Stimulated activated CD8-positive, alpha-beta memory T cell treated with anti-CD3 and anti-CD28 coated beads, Interleukin-12 subunit alpha, Interleukin-12 subunit beta, amount 100 ng/mL, for 24 hours (primary cell): Measurements from ENCODE around the gene CPVL.

ENCODE experiments used
- DNase-seq: peaks from one replicate; pipeline ENCODE4 v3.0.0-alpha.2; 2020; ENCODE audit errors: extremely low read depth

CPVL gene

DNA sequence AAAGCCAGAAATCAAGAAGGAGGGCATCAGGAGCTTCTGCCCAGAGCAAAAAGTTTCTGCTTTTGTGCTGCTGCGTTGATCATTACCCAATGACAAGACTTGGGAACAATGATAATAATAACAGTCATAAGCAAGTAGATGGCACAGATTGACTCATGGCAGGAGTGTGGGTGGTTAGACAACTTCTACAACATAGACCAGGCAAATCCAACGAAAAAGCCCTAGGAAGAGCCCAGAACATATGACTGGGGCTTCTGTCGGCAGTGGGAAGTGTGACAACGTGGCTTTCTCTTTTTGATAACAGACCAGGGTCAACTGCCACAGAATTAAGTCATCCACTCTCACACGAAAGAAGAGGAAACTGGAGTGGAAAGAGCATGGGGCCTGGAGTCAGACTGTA is 102.8 kb downstream of the CPVL start:
- no peak for DNase-seq

DNA sequence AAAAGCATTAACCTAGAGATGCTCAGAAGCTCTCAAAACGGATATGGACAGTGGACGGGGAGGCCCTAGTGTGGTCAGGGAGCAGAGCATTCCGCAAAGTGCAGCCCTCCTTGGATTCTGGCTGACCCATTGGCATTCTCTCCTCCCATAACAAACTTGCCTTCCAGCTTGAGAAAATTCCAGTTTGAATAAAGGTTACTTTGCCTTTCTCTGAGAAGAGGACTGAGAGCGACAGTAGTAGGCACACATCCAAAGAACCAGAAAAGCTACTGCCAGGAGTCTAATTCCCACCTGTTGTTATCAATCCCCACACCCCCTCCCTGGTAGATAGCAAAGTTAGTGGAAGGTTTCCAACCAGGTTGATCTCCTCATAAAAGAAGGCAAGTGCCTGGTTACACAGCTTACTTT is 103.5 kb downstream of the CPVL start:
- DNase-seq: no peak

DNA sequence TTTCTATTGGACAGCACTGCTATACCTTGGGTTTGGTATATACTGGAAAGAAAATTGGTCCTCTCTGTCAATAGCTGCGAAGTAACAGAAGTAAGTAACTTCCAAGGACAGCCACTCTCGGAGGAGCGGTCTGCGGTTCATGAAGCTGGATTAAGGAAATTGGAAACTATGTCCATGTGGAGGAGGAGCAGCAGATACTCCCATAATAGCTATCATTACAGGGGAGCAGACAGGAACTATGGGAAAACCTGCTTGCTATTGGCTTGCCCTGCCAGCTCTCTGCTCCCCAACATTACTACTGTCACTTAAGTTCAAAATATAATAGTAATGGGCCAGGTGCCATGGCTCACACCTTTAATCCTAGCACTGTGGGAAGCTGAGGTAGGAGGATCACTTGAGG is 104.3 kb downstream of the CPVL start:
- no peak for DNase-seq

- no peak for DNase-seq
Measured at GRCh38 chr7:29040579-29040925, 105.8 kb downstream of the CPVL start.

DNA sequence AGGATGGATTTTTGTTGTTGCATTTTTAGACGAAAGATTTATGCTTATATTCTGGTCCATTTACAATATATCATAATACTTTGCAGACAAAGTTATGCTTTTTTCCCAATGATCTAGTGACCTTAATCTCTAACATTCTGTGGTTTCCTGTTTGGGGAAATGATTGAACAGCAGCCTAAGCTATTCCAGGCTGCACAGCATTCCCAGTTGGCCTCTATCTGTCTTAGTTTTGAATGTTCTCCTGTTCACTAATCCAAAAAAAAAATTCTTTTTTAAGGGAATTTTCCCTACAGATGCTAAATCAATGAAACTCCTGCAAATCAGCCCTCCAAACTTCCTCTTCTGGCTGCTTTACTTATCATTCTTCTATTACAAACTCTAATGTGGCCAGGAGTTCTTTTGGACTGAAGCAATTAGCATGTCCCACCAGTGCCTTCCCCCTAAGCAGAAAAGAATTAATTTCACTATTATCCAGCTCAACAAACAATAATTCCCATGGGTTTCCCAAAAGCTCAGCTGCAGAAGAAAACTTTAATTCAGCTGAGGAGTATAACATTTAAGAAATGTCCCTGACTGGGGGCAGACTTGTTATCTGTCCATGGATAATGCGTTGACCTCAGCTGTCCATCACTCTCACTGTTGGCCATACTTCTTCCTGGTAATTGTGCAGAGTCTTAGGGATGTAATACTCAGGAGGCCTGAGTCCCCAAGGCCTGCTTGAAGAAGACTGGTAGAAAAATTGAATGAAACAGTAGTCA is 106.3 kb downstream of the CPVL start:
- DNase-seq: no peak

- no peak for DNase-seq
Measured at GRCh38 chr7:29038463-29038862, 107.9 kb downstream of the CPVL start.

DNA sequence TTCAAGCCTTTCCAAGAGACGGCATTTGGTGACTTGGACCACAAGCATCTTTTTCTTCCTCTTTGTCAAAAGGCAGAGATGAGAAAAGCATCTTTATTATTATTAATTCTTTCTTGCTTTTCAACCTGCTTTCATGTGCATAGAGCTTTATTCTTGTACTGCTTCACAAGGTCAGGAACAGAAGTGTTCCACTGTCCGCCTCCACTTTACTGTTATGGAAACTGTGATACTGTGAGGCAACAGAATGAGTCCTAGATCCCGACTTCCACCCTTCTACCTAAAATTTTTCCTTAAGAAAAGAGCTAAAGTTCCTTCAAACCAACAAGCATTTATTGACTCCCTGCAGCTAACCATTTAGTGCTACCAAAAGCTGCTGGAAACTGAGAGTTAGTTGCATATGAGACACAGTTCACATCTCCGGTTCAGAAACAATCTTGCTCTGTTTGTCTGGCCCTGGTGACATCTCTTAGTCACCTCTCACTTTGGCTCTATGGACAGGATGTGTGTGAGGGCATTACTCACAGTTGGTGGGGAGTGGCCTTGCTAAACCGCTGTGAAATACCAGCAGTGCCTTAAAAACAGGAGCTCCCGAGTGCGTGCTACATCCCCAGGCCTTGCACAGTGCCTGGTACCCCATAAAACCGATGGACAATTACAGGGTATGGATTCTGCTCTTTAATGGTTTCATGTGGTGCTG is 111.1 kb downstream of the CPVL start:
- DNase-seq: no peak

- DNase-seq: no peak
Measured at GRCh38 chr7:29033584-29033983, 112.8 kb downstream of the CPVL start.

GRCh38 chr7:29032146-29032545 is 114.2 kb downstream of the CPVL start:
- DNase-seq: no peak

DNA sequence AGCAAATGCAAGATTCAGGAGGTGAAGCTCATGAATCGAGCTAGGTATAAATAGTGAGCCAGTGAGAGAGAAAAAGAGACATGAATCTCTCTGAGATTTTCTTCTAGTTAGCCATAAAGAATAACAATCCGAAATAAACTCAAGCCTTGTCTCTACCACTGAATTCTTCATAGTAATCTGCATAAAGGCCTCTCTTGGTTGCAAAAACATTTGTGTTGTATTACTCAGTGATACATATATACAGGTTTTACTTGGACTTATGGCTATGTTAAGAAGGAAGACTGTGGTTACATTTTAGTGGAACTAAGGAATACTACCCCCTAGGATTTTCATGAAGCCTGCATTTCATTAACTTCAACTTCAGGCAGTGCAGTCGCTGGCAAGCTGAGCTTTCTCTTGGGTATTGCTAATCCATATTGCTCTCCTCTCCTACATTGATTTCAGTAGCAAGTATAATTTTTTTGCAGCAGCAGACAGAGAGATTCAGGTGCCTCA is 115.5 kb downstream of the CPVL start:
- DNase-seq: no peak

GRCh38 chr7:29022291-29022988 is 123.9 kb downstream of the CPVL start:
- no peak for DNase-seq

- no peak for DNase-seq
Measured at GRCh38 chr7:29019896-29020295, 126.4 kb downstream of the CPVL start.

- no peak for DNase-seq
Measured at GRCh38 chr7:29019387-29019786, 127.0 kb downstream of the CPVL start.

- DNase-seq: no peak
Measured at GRCh38 chr7:29017713-29018112, 128.6 kb downstream of the CPVL start.

GRCh38 chr7:29014725-29015124 is 131.6 kb downstream of the CPVL start:
- DNase-seq: no peak

GRCh38 chr7:29013931-29014330 is 132.4 kb downstream of the CPVL start:
- no peak for DNase-seq

GRCh38 chr7:29013082-29013695 is 133.1 kb downstream of the CPVL start:
- no peak for DNase-seq

DNA sequence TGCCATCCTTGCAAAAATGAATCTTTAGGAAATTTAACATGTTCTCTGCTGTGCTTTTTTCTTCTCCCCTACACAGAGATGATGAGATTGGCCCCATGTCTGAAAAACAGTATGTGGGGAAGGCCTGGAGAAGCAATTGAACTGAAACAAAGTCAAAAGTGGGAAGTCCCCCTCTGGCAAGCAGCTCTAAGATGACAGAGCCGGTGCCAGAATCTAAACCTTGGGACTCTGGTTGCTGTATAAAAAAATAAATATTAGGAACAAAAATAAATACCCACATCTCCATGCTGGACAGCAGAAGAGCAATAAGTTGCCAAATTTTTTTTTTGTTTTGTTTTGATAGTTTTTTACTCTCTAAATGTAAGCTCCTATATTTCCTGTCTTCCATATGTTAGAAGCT is 136.4 kb downstream of the CPVL start:
- DNase-seq: no peak

GRCh38 chr7:29008590-29008989 is 137.7 kb downstream of the CPVL start:
- no peak for DNase-seq

DNA sequence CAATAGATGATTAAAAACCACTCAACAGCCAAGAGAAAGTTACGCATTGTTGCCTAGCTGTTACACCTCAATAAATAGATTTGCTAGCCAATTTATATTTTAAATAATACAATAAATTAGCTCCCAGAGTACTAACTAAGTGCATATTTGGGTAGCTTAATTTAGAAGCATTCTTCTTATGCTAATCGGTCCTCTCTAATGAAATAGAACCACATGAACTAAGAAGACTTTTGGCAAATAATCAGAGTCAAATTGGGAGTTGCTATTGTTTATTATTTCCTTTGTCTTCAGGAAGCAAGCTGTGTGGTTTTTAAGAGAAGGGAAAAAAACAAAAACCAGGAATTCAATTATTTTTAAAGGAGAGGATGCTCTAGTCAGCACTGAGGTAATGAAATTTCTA is 139.2 kb downstream of the CPVL start:
- DNase-seq: no peak

DNA sequence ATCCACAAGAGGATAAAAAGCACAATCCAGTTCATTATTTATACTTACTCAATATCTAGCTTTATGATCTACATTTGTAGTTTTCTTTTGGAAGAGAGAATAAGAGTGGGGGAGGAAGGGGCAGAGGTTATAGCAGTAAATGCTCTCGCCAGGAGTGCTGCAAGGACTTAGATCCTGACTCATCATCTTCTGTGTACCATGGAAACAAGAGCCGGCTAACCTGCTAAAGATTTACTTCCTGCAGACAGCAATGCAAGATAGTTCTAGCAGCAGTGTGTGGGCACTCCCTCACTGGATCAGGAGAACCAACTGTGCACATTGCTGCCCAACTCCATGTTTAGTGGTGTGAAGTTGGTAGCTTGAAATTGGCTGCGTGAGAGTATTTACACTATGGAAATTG is 140.5 kb downstream of the CPVL start:
- DNase-seq: no peak

DNA sequence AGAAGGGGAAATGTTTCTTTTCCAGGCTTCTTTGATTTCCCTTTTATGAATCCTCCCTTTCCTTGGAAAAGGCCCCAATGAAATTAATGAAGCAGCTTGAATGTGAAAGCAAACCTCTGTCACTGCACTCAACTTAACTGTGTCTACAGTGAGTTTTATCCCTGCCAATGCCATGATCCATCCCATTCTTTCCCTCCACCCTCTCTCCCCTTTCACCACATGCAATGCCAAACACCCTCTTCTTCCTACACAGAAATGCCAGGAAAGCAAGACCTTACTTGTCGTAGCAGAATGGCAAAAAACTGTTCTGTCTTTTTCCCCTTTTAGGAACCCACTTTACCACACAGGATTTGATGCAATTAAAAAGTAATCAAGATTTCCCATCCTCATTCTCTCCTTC is 140.9 kb downstream of the CPVL start:
- DNase-seq: no peak
